ENCODE data around the gene C12orf60.

The C12orf60 gene

GRCh38 chr12:14776236-14776961 is 27.1 kb upstream of the C12orf60 start:
- TF ChIP-seq CTCF (conservative IDR thresholded peaks at IDR 0.05; ENCODE audit: low read depth), result no peak
- DNase-seq (ENCODE audit: low spot score), result no peak
- POLR2A ChIA-PET (ENCODE audit: low non-redundant PET), result no interaction called here
- CTCF ChIA-PET, result no interaction called here
- H3K27ac ChIP-seq, result no peak overlapping the region

- no peak overlapping the region for H3K27ac ChIP-seq
- ChIA-PET CTCF (interaction anchor here (0.6 kb wide), 1 partner anchor 219 kb away, joined by 3 read pairs; no protein-coding TSS in a partner anchor), POLR2A (ENCODE audit: low non-redundant PET) (interaction anchor here (0.6 kb wide), 1 partner anchor 1565 kb away, joined by 3 read pairs; no protein-coding TSS in a partner anchor)
- no peak for TF ChIP-seq CTCF (conservative IDR thresholded peaks at IDR 0.05; ENCODE audit: low read depth)
- DNase-seq (ENCODE audit: low spot score), result no peak
Measured at GRCh38 chr12:14777271-14777670, 26.2 kb upstream of the C12orf60 start.

- DNase-seq (ENCODE audit: low spot score), result no peak
- ChIA-PET CTCF (no interaction called here), POLR2A (ENCODE audit: low non-redundant PET) (no interaction called here)
- no peak overlapping the region for H3K27ac ChIP-seq
- TF ChIP-seq CTCF (conservative IDR thresholded peaks at IDR 0.05; ENCODE audit: low read depth), result no peak
Measured at GRCh38 chr12:14779834-14780233, 23.6 kb upstream of the C12orf60 start.

GRCh38 chr12:14780859-14781258 is 22.6 kb upstream of the C12orf60 start:
- H3K27ac ChIP-seq, result no peak overlapping the region
- ChIA-PET POLR2A (ENCODE audit: low non-redundant PET) (no interaction called here), CTCF (interaction anchor here (0.9 kb wide), 1 partner anchor 30 kb away, joined by 3 read pairs; no protein-coding TSS in a partner anchor)
- no peak for DNase-seq (ENCODE audit: low spot score)
- no peak for TF ChIP-seq CTCF (conservative IDR thresholded peaks at IDR 0.05; ENCODE audit: low read depth)

- no peak for TF ChIP-seq CTCF (conservative IDR thresholded peaks at IDR 0.05; ENCODE audit: low read depth)
- POLR2A ChIA-PET (ENCODE audit: low non-redundant PET), result no interaction called here
- CTCF ChIA-PET, result interaction anchor here (0.7 to 0.9 kb wide), 2 partner anchors 30 to 167 kb away, joined by 3 read pairs; no protein-coding TSS in a partner anchor
Measured at GRCh38 chr12:14781563-14781962, 21.9 kb upstream of the C12orf60 start.

GRCh38 chr12:14782756-14783155 is 20.7 kb upstream of the C12orf60 start:
- DNase-seq (ENCODE audit: low spot score), result no peak
- H3K27ac ChIP-seq, result no peak overlapping the region
- POLR2A ChIA-PET (ENCODE audit: low non-redundant PET), result no interaction called here
- no peak for TF ChIP-seq CTCF (conservative IDR thresholded peaks at IDR 0.05; ENCODE audit: low read depth)
- CTCF ChIA-PET, result interaction anchor here (0.6 kb wide), 1 partner anchor 1749 kb away, joined by 3 read pairs; no protein-coding TSS in a partner anchor

More at GRCh38 chr12:14781563-14781962, 21.9 kb upstream of the C12orf60 start:
- no peak overlapping the region for H3K27ac ChIP-seq
- no peak for DNase-seq (ENCODE audit: low spot score)
